Measurements from ENCODE around the gene THAP4.

GRCh38 chr2:241673797-241674725 is 37.1 kb upstream of the THAP4 start:
- TF ChIP-seq POLR2A (IDR thresholded peaks at IDR 0.05) = no peak
- no peak for TF ChIP-seq CTCF (IDR thresholded peaks at IDR 0.05)
- TF ChIP-seq POLR2AphosphoS5 (IDR thresholded peaks at IDR 0.05) = no peak
- no peak for TF ChIP-seq EP300 (IDR thresholded peaks at IDR 0.05)
